ENCODE measurements around the gene FSIP1. TPM values are rescaled to one million over a fixed set of nuclear protein-coding genes. Genes with fewer than 3 reads are reported as not detected.

FSIP1 gene
- total RNA-seq, 1 donor from 2014 or later, result 5.5 TPM

- no peak for DNase-seq (ENCODE audit: low read depth)
These were observed 188.8 kb downstream of the FSIP1 start for GRCh38 chr15:39593656-39594445.

- DNase-seq (ENCODE audit: low read depth), result no peak
These were observed 189.5 kb downstream of the FSIP1 start for GRCh38 chr15:39593071-39593655.

GRCh38 chr15:39592500-39592899, 190.1 kb downstream of the FSIP1 start:
- DNase-seq (ENCODE audit: low read depth), result no peak

GRCh38 chr15:39591896-39592315, 190.7 kb downstream of the FSIP1 start:
- no peak for DNase-seq (ENCODE audit: low read depth)

- DNase-seq (ENCODE audit: low read depth), result no peak
These were observed 191.3 kb downstream of the FSIP1 start for GRCh38 chr15:39591141-39591895.

- DNase-seq (ENCODE audit: low read depth), result no peak
These were observed 192.6 kb downstream of the FSIP1 start for GRCh38 chr15:39589815-39590644.

GRCh38 chr15:39589193-39589814, 193.3 kb downstream of the FSIP1 start:
- DNase-seq (ENCODE audit: low read depth), result no peak

GRCh38 chr15:39588531-39589192, 194.0 kb downstream of the FSIP1 start:
- no peak for DNase-seq (ENCODE audit: low read depth)

- no peak for DNase-seq (ENCODE audit: low read depth)
These were observed 194.7 kb downstream of the FSIP1 start for GRCh38 chr15:39587731-39588530.

- DNase-seq (ENCODE audit: low read depth), result no peak
These were observed 195.4 kb downstream of the FSIP1 start for GRCh38 chr15:39587096-39587721.

GRCh38 chr15:39586387-39587095, 196.1 kb downstream of the FSIP1 start:
- DNase-seq (ENCODE audit: low read depth), result no peak

- no peak for DNase-seq (ENCODE audit: low read depth)
These were observed 196.8 kb downstream of the FSIP1 start for GRCh38 chr15:39585871-39586301.

GRCh38 chr15:39585389-39585841, 197.2 kb downstream of the FSIP1 start:
- no peak for DNase-seq (ENCODE audit: low read depth)

- DNase-seq (ENCODE audit: low read depth), result no peak
These were observed 197.8 kb downstream of the FSIP1 start for GRCh38 chr15:39584662-39585388.

- no peak for DNase-seq (ENCODE audit: low read depth)
These were observed 198.4 kb downstream of the FSIP1 start for GRCh38 chr15:39584266-39584659.

GRCh38 chr15:39583596-39584265, 198.9 kb downstream of the FSIP1 start:
- peak; percentile 51 for DNase-seq (ENCODE audit: low read depth)

GRCh38 chr15:39582977-39583595, 199.6 kb downstream of the FSIP1 start:
- DNase-seq (ENCODE audit: low read depth), result no peak
